K562 (cell line): Measurements from ENCODE around the gene BBLN. TPM values are rescaled to one million over a fixed set of nuclear protein-coding genes. Genes with fewer than 3 reads are reported as not detected.

Source experiments
- AFF1 ChIP-seq, 2 experiments: fragments of 450-650 bp; IDR thresholded peaks; 2 replicates each; pipeline ENCODE4 v1.6.1; 2018; ENCODE audit warnings: mild to moderate bottlenecking in 2 of 2, low read depth in 1 of 2; ENCODE audit not compliant: partially characterized antibody in 2 of 2
- CEBPB ChIP-seq: fragments of 450-650 bp; IDR thresholded peaks from 2 replicates; pipeline ENCODE4 v1.6.1; 2016; ENCODE audit warnings: missing genetic modification characterization, missing compliant biosample characterization
- FOXM1 ChIP-seq, 2 experiments: fragments of 450-650 bp in 1 of 2; sonication (generic) in 1 of 2; formaldehyde crosslinking in 1 of 2; IDR thresholded peaks; 2 replicates each; pipeline versions ENCODE4 v1.6.1 to v1.9.0; 2017 to 2022; ENCODE audit warnings: low read depth in 2 of 2, mild to moderate bottlenecking in 2 of 2, missing genetic modification reagents in 1 of 2, moderate library complexity in 1 of 2
- KLF13 ChIP-seq: fragments of 450-650 bp; IDR thresholded peaks from 2 replicates; pipeline ENCODE4 v1.6.1; 2016; ENCODE audit warnings: missing genetic modification characterization, low read depth, mild to moderate bottlenecking, missing compliant biosample characterization, moderate library complexity, borderline replicate concordance
- SREBF1 ChIP-seq: fragments of 150-350 bp; IDR thresholded peaks from 2 replicates; pipeline ENCODE4 v1.6.1; 2014; ENCODE audit warnings: antibody characterized with exemption, low read depth, low read length, borderline replicate concordance
- TAF15 ChIP-seq: fragments of 200-400 bp; formaldehyde crosslinking; IDR thresholded peaks from 2 replicates; pipeline ENCODE4 v1.6.1; 2017; ENCODE audit warnings: mild to moderate bottlenecking, low read depth, low read length, moderate library complexity
- YY1 ChIP-seq, 3 experiments: IDR thresholded peaks; 2 replicates each; pipeline ENCODE4 v1.6.1; 2011; ENCODE audit warnings: low read length in 2 of 3, mild to moderate bottlenecking in 2 of 3, moderate library complexity in 2 of 3, borderline replicate concordance in 1 of 3, control low read depth in 1 of 3, low read depth in 1 of 3; ENCODE audit not compliant: insufficient read depth in 3 of 3, insufficient replicate concordance in 2 of 3, control insufficient read depth in 1 of 3, insufficient read length in 1 of 3; ENCODE audit errors: extremely low read depth in 1 of 3
- ZBTB12 ChIP-seq: fragments of 250-450 bp; sonication (Bioruptor Pico); IDR thresholded peaks from 2 replicates; pipeline ENCODE4 v1.4.0; 2020
- ZBTB43 ChIP-seq: sonication (generic); formaldehyde crosslinking; IDR thresholded peaks from 2 replicates; pipeline ENCODE4 v1.8.0; 2023; ENCODE audit warnings: mild to moderate bottlenecking, missing genetic modification reagents
- ZMIZ1 ChIP-seq, 2 experiments: fragments of 150-350 bp in 1 of 2; IDR thresholded peaks; 2 replicates each; pipeline ENCODE4 v1.6.1; 2012 to 2016; ENCODE audit warnings: low read depth in 2 of 2, low read length in 2 of 2, mild to moderate bottlenecking in 1 of 2, moderate library complexity in 1 of 2
- ZNF311 ChIP-seq: fragments of 250-450 bp; sonication (Bioruptor Pico); IDR thresholded peaks from 2 replicates; pipeline ENCODE4 v1.4.0; 2020; ENCODE audit warnings: mild to moderate bottlenecking, moderate library complexity
- ZNF324 ChIP-seq: fragments of 250-450 bp; sonication (Bioruptor Pico); IDR thresholded peaks from 2 replicates; pipeline ENCODE4 v1.4.0; 2020; ENCODE audit warnings: mild to moderate bottlenecking
- ZNF384 ChIP-seq: IDR thresholded peaks from 2 replicates; pipeline ENCODE4 v1.6.1; 2012; ENCODE audit warnings: low read depth, low read length, improper control_type of control experiment
- ZNF76 ChIP-seq: fragments of 250-450 bp; sonication (Bioruptor Pico); IDR thresholded peaks from 2 replicates; pipeline ENCODE4 v1.4.0; 2020; ENCODE audit warnings: mild to moderate bottlenecking, moderate library complexity, borderline replicate concordance
- ZNF830 ChIP-seq: fragments of 250-450 bp; sonication (Bioruptor Pico); IDR thresholded peaks from 2 replicates; pipeline ENCODE4 v1.5.0; 2021; ENCODE audit warnings: mild to moderate bottlenecking
- polyA plus RNA-seq, 8 experiments: library from polyadenylated mRNA; depleted of rRNA in 4 of 8; stranded (reverse) in 5 of 8; unstranded in 3 of 8; fragments of >200 nt; fragmentation: Nextera tagmentation in 2 of 8; fragmentation: Illumina TruSeq in 1 of 8; extraction: Ambion mirVana in 2 of 8; extraction: Trizol in 1 of 8; gene quantifications; 2 replicates each; pipeline versions ENCODE4 v1.2.1 to v1.2.3, GENCODE V29; 2011 to 2014; ENCODE audit warnings: inconsistent platforms in 1 of 8, missing spikeins in 1 of 8
- total RNA-seq, 7 experiments: library from RNA; depleted of rRNA in 6 of 7; stranded (reverse); fragments of >200 nt in 6 of 7; fragmentation: Illumina TruSeq in 2 of 7; extraction: Trizol in 2 of 7; gene quantifications; 2 replicates each; pipeline versions ENCODE4 v1.2.1 to v1.2.3, GENCODE V29; 2011 to 2021; ENCODE audit warnings: low replicate concordance in 1 of 7

The BBLN gene
- total and polyA plus RNA-seq, 9 of the 15 experiments (the other 6 are each of a cell fraction or from before 2014, with no cell fraction given): 4.2 to 331 (median 87.1) TPM

GRCh38 chr9:128203024-128203706, 43.1 kb downstream of the BBLN start, which contains the start of gene DNM1 (continued):
- TF ChIP-seq AFF1 (IDR thresholded peaks at IDR 0.05; ENCODE audit: low read depth in 1 of 2, partially characterized antibody in 2 of 2): peak in 1 of 2 experiments; percentile 86
- TF ChIP-seq SREBF1: 0 out of 2 replicates have a peak, but pooled peaks have one; percentile 64
- TF ChIP-seq ZBTB43 (CRISPR knock-in tag): no peak
- peak; percentile 70; the same call in 1 of the 2 replicates for TF ChIP-seq ZNF76 (CRISPR knock-in tag)
- TF ChIP-seq TAF15: no peak
- TF ChIP-seq YY1 (IDR thresholded peaks at IDR 0.05; ENCODE audit: borderline replicate concordance in 1 of 3, control insufficient read depth in 1 of 3, extremely low read depth in 1 of 3, insufficient read depth in 3 of 3, insufficient read length in 1 of 3, insufficient replicate concordance in 2 of 3, low read depth in 1 of 3, low read length in 2 of 3): peak in 1 of 3 experiments; percentile 82
- 0 out of 2 replicates have a peak, but pooled peaks have one; percentile 7 for TF ChIP-seq KLF13 (tag)
- TF ChIP-seq ZNF830 (CRISPR knock-in tag): no peak
- TF ChIP-seq FOXM1 (IDR thresholded peaks at IDR 0.05; ENCODE audit: low read depth): no peak
- no peak for TF ChIP-seq FOXM1 (CRISPR knock-in tag; IDR thresholded peaks at IDR 0.05; ENCODE audit: low read depth)
- TF ChIP-seq ZMIZ1 (IDR thresholded peaks at IDR 0.05; ENCODE audit: low read depth in 2 of 2, low read length in 2 of 2): peak; percentile 40 to 64; a peak in 1 of 4 replicates
- TF ChIP-seq ZNF384: peak; percentile 44; the same call in 1 of the 2 replicates
- no peak; the same call in 1 of the 2 replicates for TF ChIP-seq ZNF311 (CRISPR knock-in tag)
- TF ChIP-seq ZBTB12 (CRISPR knock-in tag): 0 out of 2 replicates have a peak, but pooled peaks have one; percentile 41
- no peak for TF ChIP-seq ZNF324 (CRISPR knock-in tag)
- no peak for TF ChIP-seq CEBPB (tag)
